CD4-positive, alpha-beta T cell treated with Interleukin-1 beta for 1 hour (primary cell): Measurements from ENCODE around the gene TPM2.
"Not testable (repeated sequence)": the region's sequence is repeated elsewhere in the genome, so short reads cannot be mapped to it uniquely, and the experiment has no call there.

Source experiments
- DNase-seq, 2 donors: peaks; one replicate each; pipeline ENCODE4 v3.0.0-alpha.2; 2020 to 2022

TPM2 gene

DNA sequence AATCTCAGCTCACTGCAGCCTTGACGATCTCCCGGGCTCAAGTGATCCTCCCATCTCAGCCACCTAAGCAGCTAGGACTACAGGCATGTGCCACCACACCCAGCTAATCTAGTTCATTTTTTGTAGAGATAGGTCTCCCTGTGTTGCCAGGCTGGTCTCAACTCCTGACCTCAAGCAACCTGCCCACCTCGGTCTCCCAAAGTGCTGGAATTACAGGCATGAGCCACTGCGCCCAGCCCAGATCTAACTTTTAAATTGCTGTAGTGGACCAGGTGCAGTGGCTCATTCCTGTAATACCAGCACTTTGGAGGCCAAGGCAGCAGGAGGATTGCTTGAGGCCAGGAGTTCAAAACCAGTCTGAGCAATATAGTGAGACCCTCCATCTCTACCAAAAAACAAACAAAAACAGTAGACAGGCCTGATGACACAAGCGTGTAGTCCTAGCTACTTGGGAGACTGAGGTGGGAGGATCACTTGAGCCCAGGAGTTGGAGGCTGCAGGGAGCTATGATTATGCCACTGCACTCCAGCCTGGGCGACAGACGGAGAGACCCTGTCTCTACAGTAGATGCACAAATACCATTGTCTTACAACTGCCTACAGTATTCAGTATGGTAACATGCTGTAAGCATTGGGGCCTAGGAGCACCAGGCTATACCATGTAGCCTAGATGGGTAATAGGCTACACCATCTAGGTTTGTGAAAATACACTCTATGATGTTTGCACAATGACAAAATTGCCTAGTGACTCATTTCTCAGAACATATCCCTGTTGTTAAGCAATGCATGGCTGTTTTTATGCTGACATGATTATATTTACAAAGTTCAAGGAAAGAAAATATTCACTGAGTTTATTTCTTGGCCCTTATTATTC, 37.5 kb downstream of the TPM2 start:
- DNase-seq, result no peak

DNA sequence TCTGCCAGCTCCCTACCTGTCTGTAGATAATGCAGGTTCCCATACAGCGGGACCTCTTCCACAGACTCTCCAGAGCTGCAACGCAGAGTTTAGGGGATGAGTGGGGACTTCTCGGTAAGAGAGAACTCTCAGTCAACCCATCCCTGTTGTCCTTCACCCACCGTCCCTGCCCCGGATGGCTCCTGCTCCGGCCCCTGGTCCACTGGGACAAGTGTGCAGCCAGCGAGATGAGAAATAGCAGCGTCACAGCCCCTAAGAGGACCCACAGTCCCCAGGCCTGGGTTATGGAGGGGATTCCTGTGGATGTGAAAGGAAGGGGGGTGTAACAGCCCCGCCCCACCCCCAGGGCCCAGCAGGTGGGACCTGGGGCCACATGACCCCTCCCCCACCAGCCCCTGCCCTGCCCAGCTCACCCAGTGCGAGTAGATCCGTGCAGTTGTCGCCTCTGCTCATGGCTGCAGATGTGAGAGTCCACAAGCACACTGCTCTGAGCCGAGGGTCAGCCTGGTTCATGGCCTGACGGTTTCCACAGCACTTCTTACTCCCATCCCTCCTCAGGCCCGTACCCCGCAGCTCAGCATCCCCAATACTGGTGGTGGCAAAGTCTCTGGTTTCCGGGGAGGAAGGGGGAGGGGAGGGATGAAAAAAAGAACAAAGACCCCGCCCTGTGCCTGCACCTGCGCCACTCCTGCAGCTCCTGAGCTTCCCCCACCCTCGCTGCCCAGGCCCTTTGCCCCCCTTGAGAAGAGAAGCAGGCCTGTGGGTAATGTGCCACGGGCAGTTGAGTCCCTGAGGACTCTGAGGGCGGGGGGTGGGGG, 39.2 kb downstream of the TPM2 start, which contains the start of gene SIT1:
Gene SIT1, minus strand, starts transcription at position 591 of the 818 bp plus-strand sequence. Its CDS starts 78 bp downstream, at position 513.
- DNase-seq, result peak; percentile 28 to 48

DNA sequence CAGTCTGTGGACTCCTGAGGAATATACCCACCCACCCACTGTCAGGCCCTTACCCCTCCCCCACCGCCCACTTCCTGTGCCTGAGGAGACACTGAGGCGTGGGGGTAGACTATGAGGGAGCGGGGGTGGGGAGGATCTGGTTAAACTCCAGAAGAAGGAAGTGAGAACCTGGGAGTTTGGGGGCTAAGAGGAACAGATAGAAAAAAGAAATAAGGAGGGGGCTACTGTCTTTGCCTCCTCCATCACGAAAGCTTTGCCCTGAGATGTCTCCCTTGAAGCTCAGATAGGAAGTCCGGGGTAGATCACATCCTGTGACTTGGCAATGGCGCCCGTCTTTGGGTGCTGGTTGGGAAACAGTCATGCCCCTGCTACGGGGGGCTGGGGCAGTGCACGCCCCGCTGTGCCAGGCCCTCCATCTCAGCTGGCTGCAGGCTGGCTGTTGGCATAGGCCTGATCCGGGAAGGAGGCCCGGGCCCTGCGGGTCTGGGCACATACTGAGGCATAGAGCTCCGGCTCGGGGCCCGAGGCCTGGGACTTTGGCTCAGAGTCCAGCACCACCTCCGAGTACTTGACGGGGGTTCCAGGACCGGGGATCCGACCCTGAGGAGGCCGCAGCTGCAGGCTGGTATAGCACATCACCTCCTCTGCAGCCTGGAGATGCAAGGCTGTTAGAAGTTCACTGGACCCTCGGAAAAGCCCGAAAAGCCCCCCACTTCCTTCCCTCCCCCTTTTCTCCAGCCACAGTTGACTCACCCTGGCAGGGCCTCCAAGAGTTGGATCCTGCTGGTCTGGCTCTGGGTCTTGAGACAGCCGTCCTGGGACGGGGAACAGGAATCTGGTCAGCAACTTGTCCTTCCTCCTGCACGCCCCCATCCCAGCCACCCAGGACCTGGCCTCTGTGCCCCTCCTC, 40.0 kb downstream of the TPM2 start:
- DNase-seq, result peak in 1 of 2 donors; percentile 50

GRCh38 chr9:35646533-35647265, 43.0 kb downstream of the TPM2 start:
- peak; percentile 91 to 92 for DNase-seq

DNA sequence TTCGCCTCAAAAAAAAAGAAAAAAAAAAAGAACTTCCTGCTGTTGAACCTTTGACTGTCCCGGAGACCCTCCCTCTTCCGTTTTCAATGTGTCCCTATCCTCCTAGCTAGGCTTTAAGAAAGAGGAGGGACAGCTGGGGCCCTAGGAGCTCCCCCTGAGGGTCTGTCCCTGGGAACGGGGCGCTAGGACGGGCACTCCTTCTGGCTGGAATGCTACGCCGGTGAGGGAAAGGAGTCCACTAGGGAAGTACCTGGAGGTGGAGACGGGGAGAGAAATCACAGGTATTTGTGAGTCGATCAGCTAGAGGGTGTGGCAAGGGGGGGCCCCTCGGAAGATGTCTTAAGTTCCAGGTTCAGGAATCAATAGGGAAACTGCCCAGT, 43.6 kb downstream of the TPM2 start:
- no peak for DNase-seq

GRCh38 chr9:35645736-35646135, 44.0 kb downstream of the TPM2 start:
- not testable (repeated sequence) for DNase-seq

DNA sequence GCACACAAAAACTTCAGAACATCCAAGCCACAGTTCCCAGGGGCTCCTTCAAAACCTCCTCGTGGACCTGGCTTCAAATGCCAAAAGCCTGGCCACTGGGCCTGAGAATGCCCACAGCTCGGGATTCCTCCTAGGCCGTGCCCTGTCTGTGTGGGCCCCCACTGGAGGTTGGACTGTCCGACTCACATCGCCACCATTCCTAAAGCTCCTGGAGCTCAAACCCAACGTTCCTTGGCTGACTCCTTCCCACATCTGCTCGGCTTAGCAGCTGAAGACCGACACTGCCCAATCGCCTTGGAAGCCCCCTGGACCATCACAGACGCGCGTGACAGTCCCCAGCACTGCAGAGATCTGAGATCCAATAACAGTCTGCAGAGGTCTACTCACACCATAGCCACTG, 46.7 kb downstream of the TPM2 start:
- no peak for DNase-seq

DNA sequence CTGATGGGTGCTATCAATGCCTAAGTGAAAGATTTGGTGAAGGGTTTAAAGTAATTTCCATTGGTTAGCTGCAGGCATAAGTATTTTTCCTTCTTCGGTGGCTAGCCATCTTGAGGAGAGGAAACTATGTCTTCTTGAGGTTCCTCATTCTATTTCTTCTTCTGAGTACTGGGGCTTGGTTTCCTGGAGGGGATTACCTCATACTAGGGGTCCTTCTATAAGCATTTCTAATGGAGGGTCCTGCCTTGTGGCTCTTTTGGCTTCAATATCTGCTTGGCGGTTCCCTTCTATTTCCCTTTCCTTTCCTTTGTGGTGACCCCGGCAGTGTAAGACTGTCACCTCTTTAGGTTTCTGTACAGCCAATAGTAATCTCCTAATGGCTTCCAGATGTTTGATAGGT, 48.2 kb downstream of the TPM2 start:
- DNase-seq, result not testable (repeated sequence)

- not testable (repeated sequence) for DNase-seq
These were observed 49.3 kb downstream of the TPM2 start for GRCh38 chr9:35640431-35640830.

DNA sequence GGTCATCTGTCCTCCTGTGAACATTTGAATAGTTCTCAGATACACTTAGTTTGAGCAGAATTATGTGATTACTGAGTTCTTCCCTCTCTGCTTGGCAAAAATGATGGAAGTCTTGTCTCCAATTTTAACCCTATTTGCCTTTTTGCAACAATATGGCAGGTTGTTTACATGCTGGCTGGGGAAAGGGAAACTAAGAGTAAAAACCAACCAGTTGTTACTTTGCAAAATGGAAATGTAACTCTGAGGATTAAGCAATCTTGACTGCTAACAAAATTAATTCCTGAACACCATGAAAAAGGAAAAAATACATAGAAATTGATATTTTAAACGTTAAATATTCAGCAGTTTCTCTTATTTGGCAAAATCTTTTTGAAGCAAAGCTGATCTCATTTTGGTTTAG, 50.1 kb downstream of the TPM2 start:
- DNase-seq, result no peak

GRCh38 chr9:35639225-35639624, 50.5 kb downstream of the TPM2 start:
- DNase-seq, result not testable (repeated sequence)

DNA sequence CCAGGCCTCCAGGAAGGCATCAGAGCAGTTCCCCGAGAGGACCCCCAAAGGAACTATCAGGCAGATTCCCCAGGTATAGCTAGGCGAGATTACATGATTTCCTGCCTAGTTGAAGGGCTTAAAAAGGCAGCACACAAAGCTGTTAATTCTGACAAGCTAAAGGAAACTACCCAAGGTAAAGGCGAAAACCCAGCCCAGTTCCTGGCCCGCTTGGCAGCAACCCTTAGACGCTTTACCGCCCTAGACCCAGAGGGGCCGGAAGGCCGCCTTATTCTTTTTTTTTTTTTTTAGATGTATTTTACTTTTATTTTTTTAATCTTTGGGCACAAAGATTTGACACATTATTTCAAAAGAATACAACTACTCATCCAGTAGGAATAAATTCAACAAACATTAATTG, 51.0 kb downstream of the TPM2 start:
- DNase-seq, result peak; percentile 53 to 59

DNA sequence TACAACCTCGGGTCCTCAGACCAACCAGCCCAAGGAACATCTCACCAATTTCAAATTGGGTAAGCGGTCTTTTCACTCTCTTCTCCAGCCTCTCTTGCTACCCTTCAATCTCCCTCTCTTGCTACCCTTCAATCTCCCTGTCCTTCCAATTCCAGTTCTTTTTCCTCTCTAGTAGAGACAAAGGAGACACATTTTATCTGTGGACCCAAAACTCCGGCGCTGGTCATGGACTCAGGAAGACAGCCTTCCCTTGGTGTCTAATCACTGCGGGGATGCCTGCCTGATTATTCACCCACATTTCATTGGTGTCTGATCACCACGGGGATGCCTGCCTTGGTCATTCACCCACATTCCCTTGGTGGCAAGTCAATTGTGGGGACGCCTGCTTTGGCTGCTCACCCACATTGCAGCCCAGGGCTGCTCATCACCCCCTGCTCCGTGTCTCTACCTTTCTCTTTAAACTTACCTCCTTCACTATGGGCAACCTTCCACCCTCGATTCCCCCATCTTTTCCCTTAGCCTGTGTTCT, 52.2 kb downstream of the TPM2 start:
- DNase-seq, result not testable (repeated sequence)

- DNase-seq, result not testable (repeated sequence)
These were observed 52.9 kb downstream of the TPM2 start for GRCh38 chr9:35636877-35637246.

DNA sequence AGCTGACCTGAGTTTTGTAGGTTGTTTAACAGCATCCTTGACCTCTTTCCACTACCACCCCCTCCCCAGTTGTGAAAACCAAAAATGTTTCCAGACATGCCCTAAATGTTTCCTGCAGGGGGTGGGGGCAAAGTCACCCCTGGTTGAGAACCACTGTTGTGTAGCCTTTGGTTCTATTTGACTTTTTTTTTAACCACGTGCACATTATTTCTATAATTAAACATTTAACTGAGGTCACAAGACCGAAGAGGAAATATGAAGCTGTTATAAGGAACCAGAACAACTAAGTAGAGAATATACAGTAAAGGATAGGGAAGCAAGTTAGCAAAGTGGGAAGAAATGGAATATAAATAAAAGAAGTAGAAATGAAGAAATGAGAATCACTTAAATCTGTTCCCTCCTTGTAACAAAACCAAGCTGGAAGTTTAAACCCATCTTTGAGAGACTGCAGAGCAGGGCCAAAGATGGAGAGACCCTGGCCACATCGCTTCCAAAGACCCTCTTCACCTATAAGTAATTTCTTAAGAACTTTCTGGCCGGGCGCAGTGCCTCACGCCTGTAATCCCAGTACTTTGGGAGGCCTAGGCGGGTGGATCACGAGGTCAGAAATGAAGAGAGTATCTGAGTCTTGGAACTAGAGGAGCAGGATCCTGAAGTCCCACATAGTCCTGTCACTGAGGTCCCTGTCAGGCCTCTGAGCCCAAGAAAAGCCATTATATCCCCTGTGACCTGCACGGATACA, 53.4 kb downstream of the TPM2 start:
- peak in 1 of 2 donors; percentile 27 for DNase-seq

GRCh38 chr9:35635730-35636129, 54.0 kb downstream of the TPM2 start:
- DNase-seq, result no peak
